ENCODE data around the gene STARD6. TPM values are rescaled to one million over a fixed set of nuclear protein-coding genes. Genes with fewer than 3 reads are reported as not detected.
A peak's percentile ranks its signal among the peaks of the same experiment; 100 is the strongest.
"Not testable (repeated sequence)": the region's sequence is repeated elsewhere in the genome, so short reads cannot be mapped to it uniquely, and the experiment has no call there.

Gene STARD6
- polyA plus RNA-seq (2014; cell fraction: cytosol; rRNA removed), result 0.10 TPM in 1 of 2 replicates, not detected in the other
- polyA plus RNA-seq (2014; cell fraction: nucleus; rRNA removed), result not detected in 2 replicates

GRCh38 chr18:54357660-54358494, at the start of gene STARD6, which contains the start of gene C18orf54:
STARD6 (minus strand) TSS chr18:54357858; CDS start chr18:54354573, 3,285 bp downstream.
C18orf54 (plus strand) TSS chr18:54357906; CDS start chr18:54360573, 2,667 bp downstream.
- DNase-seq (ENCODE audit: low spot score), result peak; percentile 90

- DNase-seq (ENCODE audit: low spot score), result no peak
Observed at GRCh38 chr18:54405290-54405689, 47.6 kb upstream of the STARD6 start.

- DNase-seq (ENCODE audit: low spot score), result no peak
Observed at GRCh38 chr18:54396760-54397159, 39.1 kb upstream of the STARD6 start.

- no peak for DNase-seq (ENCODE audit: low spot score)
Observed at GRCh38 chr18:54393648-54394294, 36.1 kb upstream of the STARD6 start.

GRCh38 chr18:54392543-54393023, 34.9 kb upstream of the STARD6 start:
- peak; percentile 66 for DNase-seq (ENCODE audit: low spot score)

- DNase-seq (ENCODE audit: low spot score), result no peak
Observed at GRCh38 chr18:54390838-54391237, 33.2 kb upstream of the STARD6 start.

GRCh38 chr18:54389143-54389505, 31.5 kb upstream of the STARD6 start:
- no peak for DNase-seq (ENCODE audit: low spot score)

GRCh38 chr18:54388203-54389142, 30.8 kb upstream of the STARD6 start:
- no peak for DNase-seq (ENCODE audit: low spot score)

- DNase-seq (ENCODE audit: low spot score), result no peak
Observed at GRCh38 chr18:54387631-54388030, 30.0 kb upstream of the STARD6 start.

- DNase-seq (ENCODE audit: low spot score), result not testable (repeated sequence)
Observed at GRCh38 chr18:54386800-54387495, 29.3 kb upstream of the STARD6 start.

GRCh38 chr18:54386043-54386442, 28.4 kb upstream of the STARD6 start:
- DNase-seq (ENCODE audit: low spot score), result no peak

- no peak for DNase-seq (ENCODE audit: low spot score)
Observed at GRCh38 chr18:54382733-54383252, 25.1 kb upstream of the STARD6 start.

- DNase-seq (ENCODE audit: low spot score), result no peak
Observed at GRCh38 chr18:54382076-54382475, 24.4 kb upstream of the STARD6 start.

- no peak for DNase-seq (ENCODE audit: low spot score)
Observed at GRCh38 chr18:54381640-54382039, 24.0 kb upstream of the STARD6 start.

GRCh38 chr18:54378057-54378456, 20.4 kb upstream of the STARD6 start:
- no peak for DNase-seq (ENCODE audit: low spot score)

GRCh38 chr18:54360406-54360805, 2.7 kb upstream of the STARD6 start:
- DNase-seq (ENCODE audit: low spot score), result no peak

- no peak for DNase-seq (ENCODE audit: low spot score)
Observed at GRCh38 chr18:54359233-54359632, 1.6 kb upstream of the STARD6 start.

- no peak for DNase-seq (ENCODE audit: low spot score)
Observed at GRCh38 chr18:54358495-54359040, 910 bp upstream of the STARD6 start.

GRCh38 chr18:54357082-54357659, 487 bp downstream of the STARD6 start:
- no peak for DNase-seq (ENCODE audit: low spot score)

GRCh38 chr18:54351186-54351585, 6.5 kb downstream of the STARD6 start:
- no peak for DNase-seq (ENCODE audit: low spot score)

Data from SK-N-DZ (cell line).